ENCODE data around the gene PHC2.
"Not testable (repeated sequence)": the region's sequence is repeated elsewhere in the genome, so short reads cannot be mapped to it uniquely, and the experiment has no call there.

Gene PHC2

GRCh38 chr1:33305816-33306652 is 124.9 kb downstream of the PHC2 start:
- no peak for DNase-seq

GRCh38 chr1:33305016-33305415 is 125.9 kb downstream of the PHC2 start:
- DNase-seq, result no peak

DNA sequence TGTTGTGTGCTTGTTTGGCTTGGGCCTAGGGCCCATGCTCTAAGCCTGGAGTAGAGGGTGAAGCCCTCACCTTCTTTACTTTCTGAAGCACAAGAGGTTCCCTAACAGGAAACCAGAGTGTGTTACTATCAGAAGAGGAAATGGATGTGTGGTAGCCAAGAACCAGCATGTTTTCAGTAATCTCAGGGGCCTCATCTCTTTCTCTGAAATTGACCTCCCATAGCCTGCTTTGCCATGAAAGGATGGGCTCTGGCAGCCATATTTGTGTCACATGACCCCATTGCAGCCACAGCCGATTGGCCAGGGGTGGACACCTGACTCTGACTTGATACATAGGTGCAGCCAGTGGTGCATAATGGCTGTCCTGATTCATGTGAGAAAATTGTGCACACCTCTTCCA is 128.6 kb downstream of the PHC2 start:
- no peak for DNase-seq

DNA sequence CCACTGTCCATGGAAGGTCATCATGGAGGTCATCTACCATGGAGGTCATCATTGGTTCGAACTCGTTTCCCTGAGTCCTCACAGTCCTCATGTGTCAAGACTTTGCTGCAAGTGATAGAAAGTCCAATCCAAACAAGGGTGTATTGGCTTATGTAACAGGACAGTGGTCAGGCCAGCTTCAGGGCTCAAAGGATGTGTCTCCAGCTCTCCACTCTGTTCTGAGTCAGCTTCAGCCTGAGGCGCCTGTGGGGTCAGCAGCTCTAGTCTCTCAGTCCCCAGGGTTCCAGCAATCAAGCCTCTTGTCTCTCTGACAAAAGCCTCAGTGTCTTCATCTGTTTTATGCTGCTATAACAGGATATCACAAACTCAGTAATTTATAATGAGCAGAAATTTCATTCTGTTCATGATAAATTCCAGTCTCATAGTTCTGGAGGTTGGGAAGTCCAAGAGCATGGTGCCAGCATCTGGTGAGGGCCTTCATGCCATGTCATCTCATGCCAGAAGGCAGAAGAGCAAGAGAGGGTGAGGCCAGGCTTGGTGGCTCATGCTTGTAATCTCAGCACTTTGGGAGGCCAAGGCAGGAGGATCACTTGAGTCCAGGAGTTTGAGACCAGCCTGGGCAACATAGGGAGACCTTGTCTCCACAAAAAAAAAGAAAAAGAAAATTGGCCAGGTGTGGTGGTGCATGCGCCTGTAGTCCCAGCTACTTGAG is 129.5 kb downstream of the PHC2 start:
- DNase-seq, result no peak

GRCh38 chr1:33300673-33301072 is 130.2 kb downstream of the PHC2 start:
- no peak for DNase-seq

GRCh38 chr1:33299461-33300155 is 131.3 kb downstream of the PHC2 start:
- no peak for DNase-seq

- no peak for DNase-seq
Observed at GRCh38 chr1:33298623-33299277, 132.1 kb downstream of the PHC2 start.

DNA sequence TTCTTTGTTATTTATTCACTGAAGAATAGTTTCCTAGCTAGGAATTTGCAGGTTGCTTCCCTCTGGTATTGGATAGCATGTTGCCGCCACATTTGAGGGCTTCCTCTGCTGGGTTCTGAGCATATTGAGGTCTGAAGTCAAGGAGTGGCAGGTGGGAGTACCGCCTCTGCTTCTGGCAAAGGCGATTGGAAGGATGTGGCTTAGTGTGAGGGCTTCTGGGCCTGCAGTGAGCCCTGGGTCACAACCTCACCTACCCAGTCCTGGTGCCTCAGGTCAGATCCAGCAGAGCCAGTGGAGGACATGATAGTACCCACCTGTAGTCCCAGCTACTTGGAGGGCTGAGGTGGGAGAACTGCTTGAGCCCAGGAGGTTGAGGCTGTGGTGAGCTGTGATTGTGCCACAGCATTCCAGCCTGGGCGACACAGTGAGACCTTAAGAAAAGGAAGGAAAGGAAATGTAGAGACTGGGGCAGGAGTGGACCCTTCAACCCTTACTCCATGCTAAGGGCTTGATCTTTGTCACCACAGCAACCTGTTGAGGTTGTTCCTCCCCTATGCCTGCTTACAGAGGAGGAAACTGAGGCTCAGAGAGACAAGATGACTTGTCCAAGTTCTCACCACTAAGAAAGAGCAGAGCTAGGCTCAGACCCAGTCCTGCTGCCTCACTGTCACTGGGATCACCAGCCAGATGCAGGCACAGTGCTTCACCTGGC is 132.8 kb downstream of the PHC2 start:
- DNase-seq, result no peak

DNA sequence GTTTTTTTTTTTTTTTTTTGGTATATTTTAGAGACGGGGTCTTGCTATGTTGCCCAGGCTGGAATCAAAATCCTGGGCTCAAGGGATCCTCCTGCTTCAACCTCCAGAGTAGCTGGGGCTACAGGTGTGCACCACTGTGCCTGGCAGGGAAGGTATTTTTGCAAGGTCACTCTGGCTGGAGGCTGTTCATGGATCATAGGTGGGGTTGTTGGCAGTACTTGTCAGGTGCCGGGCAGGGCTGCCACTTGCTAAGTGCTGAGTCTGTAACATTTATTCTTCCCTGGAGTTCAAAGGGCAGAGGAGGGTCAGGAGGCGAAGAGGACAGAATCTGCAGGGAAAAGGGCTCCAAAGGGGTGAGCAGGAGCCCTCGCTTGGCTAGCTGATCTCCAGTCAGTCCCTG is 134.1 kb downstream of the PHC2 start:
- no peak for DNase-seq

DNA sequence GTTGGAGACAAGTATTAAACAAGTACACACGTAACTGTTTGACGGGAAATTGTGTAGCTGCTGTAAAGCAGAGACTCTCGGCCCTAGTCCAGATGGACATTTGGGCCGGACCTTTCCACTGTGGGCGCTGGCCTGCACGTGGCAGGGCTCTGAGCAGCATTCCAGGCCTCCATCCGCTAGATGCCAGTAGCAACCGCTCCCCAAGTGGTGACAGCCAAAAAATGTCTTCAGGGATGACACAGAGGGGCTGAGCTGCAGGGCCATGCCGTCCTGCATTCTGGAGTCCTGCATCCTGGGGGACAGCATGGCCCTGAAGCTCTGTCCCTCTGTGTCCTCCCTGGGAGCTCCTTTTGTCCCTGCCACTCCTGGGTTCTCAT is 134.8 kb downstream of the PHC2 start:
- no peak for DNase-seq

- peak; percentile 24 for DNase-seq
Observed at GRCh38 chr1:33295450-33296081, 135.3 kb downstream of the PHC2 start.

DNA sequence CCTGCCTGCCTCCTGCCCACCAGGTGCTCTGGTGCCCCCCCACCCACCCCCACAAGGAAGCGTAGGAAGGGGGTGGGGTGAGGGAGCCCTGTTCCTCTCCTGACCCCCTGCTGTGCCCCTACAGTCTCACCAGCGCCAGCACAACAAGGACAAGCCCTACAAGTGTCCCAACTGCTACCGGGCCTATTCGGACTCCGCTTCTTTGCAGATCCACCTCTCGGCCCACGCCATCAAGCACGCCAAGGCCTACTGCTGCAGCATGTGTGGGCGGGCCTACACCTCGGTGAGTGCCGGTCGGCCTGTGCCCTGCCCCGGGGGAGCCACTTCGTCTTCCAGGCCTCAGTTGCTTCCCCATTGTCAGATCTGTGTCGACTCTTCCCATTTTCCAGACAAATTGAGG is 135.9 kb downstream of the PHC2 start:
- DNase-seq, result no peak

GRCh38 chr1:33294071-33295010 is 136.6 kb downstream of the PHC2 start:
- no peak for DNase-seq

DNA sequence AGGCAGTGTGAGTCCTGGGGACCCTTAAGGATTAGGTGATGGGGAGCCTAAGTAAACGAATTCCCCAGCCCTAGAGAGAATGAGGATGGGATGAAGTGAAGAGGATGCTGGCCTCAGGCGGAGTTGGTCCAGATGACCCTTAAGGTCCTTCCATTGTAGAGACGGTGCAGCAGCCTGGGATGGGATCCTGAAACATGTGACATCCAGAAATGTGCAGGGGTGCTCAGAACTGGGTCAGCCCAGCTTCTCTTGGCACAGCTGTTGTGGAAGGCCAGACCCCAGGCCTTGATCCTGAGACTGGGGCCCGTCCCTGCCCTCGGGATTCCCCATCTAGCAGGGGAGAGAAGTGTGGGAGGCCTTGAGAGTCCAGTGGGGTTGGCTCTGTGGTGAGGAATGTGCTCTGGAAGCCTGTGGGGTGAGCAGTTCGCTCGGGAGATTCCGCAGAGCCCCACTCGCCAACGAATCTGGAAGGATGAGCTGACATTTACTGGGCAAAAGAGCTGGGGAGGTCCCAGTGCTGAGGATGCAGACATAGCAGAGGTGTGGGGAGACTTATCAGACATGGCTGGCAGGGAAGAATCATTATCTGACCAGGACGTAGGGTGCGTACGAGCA is 138.1 kb downstream of the PHC2 start:
- no peak for DNase-seq

DNA sequence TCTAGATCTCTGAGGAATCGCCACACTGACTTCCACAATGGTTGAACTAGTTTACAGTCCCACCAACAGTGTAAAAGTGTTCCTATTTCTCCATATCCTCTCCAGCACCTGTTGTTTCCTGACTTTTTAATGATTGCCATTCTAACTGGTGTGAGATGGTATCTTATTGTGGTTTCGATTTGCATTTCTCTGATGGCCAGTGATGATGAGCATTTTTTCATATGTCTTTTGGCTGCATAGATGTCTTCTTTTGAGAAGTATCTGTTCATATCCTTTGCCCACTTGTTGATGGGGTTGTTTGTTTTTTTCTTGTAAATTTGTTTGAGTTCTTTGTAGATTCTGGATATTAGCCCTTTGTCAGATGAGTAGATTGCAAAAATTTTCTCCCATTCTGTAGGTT is 140.3 kb downstream of the PHC2 start:
- not testable (repeated sequence) for DNase-seq

- no peak for DNase-seq
Observed at GRCh38 chr1:33289858-33290154, 141.1 kb downstream of the PHC2 start.

DNA sequence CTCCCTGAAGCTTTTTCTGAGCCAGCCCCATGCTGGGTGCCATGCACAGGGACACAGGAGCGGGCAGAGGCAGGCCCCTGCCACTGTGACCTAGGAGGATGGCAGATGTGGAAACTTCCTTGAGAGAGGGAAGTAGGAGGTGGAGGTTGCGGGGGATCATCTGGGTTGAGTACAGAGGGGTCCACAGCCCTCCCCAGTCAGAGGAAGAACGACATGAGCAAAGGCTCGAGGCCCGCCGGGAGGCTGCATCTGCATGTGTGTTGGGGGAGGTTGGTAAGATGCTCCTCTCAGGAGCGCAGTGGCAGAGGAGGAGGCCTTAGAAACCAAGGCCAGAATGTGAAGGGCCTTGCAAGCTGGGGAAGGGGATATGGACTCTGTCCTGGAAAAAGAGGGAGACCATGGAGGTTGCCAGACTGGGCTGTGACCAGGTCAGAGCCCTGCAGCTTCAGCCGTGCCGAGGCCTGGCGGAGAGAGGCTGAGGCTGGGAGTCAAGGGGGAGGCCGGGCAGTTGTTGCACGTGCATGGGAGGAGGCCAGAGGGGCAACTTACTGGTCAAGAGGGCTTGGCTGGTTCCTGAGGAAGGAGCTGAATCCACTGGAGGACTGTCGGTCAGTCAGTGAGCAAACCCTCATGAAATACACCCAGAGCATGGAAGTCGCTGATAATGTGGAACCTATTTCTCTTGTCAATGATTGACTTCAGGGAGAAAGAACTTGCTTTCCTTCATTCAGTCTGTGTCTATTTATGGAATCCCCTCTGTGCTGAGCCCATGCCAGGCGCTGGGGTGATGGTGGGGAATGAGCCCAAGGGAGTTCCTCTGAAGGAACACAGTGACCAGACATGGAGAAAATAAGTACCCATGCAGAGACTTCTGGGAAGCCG is 141.7 kb downstream of the PHC2 start:
- DNase-seq, result no peak

- no peak for DNase-seq
Observed at GRCh38 chr1:33287317-33287716, 143.6 kb downstream of the PHC2 start.

- DNase-seq, result no peak
Observed at GRCh38 chr1:33286451-33287185, 144.3 kb downstream of the PHC2 start.

Data from NCI-H446 treated with DMSO at 0.1 percent for 48 hours (cell line).